NCI-H2227 (cell line): Measurements from ENCODE around the gene GABRD.
"Not testable (repeated sequence)": the region's sequence is repeated elsewhere in the genome, so short reads cannot be mapped to it uniquely, and the experiment has no call there.

Source experiments
- DNase-seq: peaks from one replicate; lab custom pipeline; 2025; ENCODE audit not compliant: unreplicated experiment; lab: John Stamatoyannopoulos, UW

Gene GABRD

GRCh38 chr1:2019172-2019543 lies at the start of gene GABRD:
GABRD (plus strand) TSS chr1:2019345; CDS start chr1:2019424, 79 bp downstream.
- DNase-seq, result peak; percentile 67

- no peak for DNase-seq
Measured at GRCh38 chr1:1969505-1969900, 49.6 kb upstream of the GABRD start.

- DNase-seq, result no peak
Measured at GRCh38 chr1:1969953-1970716, 49.0 kb upstream of the GABRD start.

- DNase-seq, result no peak
Measured at GRCh38 chr1:1971017-1971416, 48.1 kb upstream of the GABRD start.

- no peak for DNase-seq
Measured at GRCh38 chr1:1971688-1972087, 47.5 kb upstream of the GABRD start.

- no peak for DNase-seq
Measured at GRCh38 chr1:1972976-1973715, 46.0 kb upstream of the GABRD start.

- DNase-seq, result no peak
Measured at GRCh38 chr1:1973716-1974642, 45.2 kb upstream of the GABRD start.

GRCh38 chr1:1974834-1975233 lies 44.3 kb upstream of the GABRD start:
- no peak for DNase-seq

GRCh38 chr1:1975535-1975934 lies 43.6 kb upstream of the GABRD start:
- DNase-seq, result no peak

GRCh38 chr1:1976031-1976430 lies 43.1 kb upstream of the GABRD start:
- DNase-seq, result no peak

- DNase-seq, result no peak
Measured at GRCh38 chr1:1978108-1978507, 41.0 kb upstream of the GABRD start.

GRCh38 chr1:1978690-1979481 lies 40.3 kb upstream of the GABRD start:
- DNase-seq, result not testable (repeated sequence)

GRCh38 chr1:1979482-1980165 lies 39.5 kb upstream of the GABRD start:
- DNase-seq, result no peak

GRCh38 chr1:1980467-1981141 lies 38.5 kb upstream of the GABRD start:
- DNase-seq, result no peak

- no peak for DNase-seq
Measured at GRCh38 chr1:1981142-1981500, 38.0 kb upstream of the GABRD start.

- DNase-seq, result not testable (repeated sequence)
Measured at GRCh38 chr1:1981631-1982327, 37.4 kb upstream of the GABRD start.

GRCh38 chr1:1982379-1983232 lies 36.5 kb upstream of the GABRD start:
- DNase-seq, result no peak

GRCh38 chr1:1984560-1985070 lies 34.5 kb upstream of the GABRD start:
- no peak for DNase-seq
